GM19468 (cell line): Measurements from ENCODE around the gene KIDINS220.
"Not testable (repeated sequence)": the region's sequence is repeated elsewhere in the genome, so short reads cannot be mapped to it uniquely, and the experiment has no call there.

Experiments used
- ATAC-seq: cut with Tn5 transposase; IDR thresholded peaks from one replicate; pipeline ENCODE4 v1.9.1; 2021; ENCODE audit warnings: mild to moderate bottlenecking, moderate library complexity, moderate number of reproducible peaks; ENCODE audit not compliant: unreplicated experiment; ENCODE audit errors: extremely low read depth

The KIDINS220 gene

DNA sequence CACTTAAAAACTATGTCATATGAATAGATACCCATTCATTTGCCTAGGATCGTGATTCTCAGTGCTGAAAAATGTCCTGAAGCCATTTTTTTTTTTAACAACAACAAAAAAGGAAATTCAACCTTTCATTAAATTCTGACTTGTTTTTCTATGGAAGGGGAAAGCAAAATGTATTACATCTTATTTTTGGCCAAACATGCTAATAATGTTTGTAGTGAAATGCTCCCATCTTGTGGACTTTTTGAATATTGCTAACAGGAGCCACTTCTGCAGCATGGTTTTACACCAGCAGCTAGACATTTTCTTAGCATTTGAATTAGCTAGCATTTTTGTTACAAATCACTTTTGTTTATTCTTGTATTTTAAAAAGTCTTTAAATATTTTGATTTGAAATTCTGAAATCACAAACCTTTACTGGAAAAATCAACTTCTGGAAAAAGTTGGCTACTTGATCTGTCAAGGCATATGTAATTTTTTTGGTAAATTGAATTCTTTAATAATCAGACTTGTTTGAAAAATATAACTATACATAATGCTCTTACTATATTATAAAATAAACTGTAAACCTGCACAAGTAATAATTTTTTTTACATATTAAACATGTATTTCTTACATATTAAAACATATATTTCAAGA, 75.8 kb downstream of the KIDINS220 start:
- no peak for ATAC-seq

DNA sequence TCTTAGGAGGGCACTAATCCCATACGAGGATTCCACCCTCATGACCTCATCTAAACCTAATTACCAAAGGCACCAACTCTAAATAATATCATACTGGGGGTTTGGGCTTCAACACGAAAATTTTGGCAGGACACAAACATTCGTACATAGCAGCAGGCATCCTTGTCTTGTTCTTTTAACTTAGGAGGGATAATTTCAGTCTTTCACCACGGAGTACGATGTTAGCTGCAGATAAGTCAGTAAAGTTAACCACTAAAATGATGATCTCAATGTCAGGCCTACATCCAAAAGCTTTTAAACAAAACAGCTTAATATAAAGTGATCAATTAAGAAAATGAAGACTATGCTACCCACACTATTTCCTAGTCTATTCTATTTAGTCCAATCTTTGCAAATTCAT, 80.7 kb downstream of the KIDINS220 start:
- ATAC-seq: no peak

DNA sequence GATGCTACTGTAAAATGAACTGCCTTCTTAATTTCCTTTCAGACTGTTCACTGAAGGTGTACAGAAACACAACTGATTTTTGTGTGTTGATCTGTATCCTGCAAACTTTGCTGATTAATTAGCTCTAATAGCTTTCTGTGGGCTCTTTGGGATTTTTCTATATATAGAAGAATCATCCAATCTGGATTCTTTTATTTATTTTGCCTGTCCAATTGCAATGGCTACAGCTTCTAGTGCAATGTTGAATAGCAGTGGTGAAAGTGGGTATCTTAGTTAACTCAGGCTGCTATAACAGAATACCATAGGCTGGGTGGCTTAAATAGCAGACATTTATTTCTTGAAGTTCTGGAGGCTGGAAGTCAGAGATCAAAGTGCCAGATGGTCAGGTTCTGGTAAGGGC, 81.2 kb downstream of the KIDINS220 start:
- ATAC-seq: no peak

DNA sequence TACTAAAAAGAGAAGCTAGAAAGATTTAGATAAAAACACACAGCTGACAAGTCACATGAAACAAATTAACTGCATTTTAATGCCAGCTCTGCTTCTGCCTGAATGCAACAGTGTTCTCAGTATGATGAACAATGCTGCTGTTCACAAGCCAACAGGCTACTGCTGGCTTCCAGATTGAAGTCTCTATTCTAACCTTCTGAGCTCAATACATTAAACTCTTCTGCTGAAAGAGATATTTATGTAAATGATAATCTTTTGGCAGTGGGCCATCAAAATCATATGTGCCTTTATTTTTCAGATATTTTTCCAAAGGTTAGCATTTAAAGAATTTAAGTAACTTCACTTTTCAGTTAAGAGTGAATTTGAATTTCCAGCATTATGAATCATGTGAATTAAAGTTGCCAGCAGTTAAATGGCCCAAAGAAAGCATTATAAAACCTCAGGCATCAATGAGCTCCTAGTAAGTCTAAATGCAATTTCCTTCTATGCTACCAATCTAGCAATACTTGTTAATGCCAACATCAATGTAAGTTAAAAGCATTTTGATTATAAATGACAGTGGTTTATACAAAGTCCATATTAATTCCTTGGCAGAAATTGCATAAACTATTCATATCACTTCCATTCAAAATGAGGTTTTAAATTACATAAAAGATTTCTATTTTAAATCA, 83.2 kb downstream of the KIDINS220 start:
- no peak for ATAC-seq

DNA sequence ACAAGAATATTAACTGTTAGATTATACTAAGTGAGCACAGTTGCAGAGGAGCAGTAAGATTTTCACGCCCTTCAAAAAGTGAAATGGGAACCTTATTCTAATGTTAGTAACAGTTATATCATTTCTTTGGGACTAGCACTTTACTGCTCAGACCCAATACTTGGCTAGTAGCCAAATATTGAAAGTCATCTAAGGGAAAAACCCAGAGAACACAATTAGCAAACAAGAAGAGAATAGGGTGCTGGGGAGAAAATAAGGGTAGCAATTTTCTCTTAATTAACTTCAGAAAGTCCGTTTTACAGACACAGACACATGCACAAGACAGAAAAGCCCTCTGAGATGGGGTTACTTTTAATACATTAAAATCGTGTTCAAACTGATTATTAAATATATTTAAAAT, 83.8 kb downstream of the KIDINS220 start:
- ATAC-seq: no peak

DNA sequence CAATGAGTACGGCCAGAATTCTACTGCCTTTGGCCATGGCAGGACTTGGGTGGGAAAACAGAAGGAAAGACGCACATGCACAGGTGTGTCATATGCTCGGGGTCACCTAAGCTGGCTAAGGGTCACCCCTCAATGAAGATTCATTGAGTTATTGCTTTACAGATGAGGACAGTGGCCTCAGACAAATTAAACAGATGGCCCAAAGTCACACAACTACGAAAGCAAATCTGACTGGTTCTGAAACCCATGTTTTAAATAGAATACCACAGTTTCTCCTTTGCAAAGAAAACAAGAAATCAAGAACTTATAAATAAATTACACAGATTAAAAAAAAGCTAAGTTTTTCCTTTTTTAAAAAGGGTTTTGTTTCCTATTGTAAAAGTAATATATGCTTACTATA, 85.0 kb downstream of the KIDINS220 start:
- ATAC-seq: no peak

DNA sequence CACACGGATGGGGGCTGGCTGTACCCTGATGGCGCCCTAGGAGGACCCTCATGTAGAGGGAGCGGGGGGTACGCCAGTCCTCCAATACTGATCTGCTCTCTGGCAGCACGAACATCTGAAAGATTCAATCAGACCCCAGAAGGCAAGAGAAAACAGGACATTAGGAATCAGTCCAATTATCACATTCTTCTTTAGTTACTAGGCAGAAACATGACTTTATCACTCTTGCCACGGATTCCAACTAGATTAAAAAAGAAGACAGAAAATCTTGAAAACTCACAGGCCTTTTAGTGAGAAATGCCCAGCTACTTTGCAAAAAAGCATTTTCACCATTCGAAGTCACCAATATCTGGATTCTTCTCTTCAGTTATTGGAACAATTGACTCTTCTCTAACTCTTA, 87.2 kb downstream of the KIDINS220 start:
- no peak for ATAC-seq

- ATAC-seq: no peak
Measured at GRCh38 chr2:8743261-8743660, 94.2 kb downstream of the KIDINS220 start.

DNA sequence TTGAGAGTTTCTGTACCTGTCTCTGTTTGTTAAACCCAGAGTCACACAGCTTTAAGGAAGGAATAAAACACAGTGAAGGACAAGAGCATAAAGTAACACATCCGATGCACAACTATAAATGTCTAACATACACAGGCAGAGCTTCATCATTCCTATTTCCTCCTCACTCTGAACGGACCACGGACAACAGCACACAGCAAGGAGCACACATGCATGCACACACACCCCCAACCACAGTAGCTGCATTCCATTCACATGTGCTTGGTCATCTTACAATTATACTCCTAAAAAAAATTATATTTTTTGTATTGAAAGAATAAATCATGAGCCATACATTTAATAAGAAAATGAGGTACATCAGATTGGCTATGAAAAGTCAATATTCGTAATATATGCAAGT, 97.3 kb downstream of the KIDINS220 start:
- ATAC-seq: no peak

DNA sequence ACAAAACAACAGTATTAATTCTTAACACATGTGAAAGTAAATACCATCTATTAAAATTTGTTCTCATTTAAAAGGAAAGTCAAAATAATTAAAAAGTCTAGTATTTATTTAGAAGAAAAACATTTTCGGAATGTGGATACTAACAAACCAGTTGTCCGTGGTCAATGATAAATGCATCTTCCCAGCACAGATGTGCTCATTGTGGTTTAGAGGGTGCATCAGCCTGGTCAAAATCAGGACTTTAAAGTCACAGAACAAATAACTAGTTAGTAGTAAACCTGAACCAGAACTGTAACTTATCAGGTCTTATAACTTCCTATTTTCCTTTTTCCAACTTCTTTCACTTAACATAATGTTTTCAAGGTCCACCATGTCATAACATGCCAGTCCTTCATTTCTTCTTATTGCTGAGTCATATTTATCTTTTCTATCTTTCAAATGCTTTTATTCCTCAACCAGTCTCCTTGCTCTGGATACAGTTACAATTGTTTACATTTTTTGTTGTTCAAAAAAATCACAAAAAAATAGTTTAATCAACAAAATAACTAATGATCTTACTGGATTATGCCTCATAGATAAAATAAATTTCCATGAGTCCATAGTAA, 99.7 kb downstream of the KIDINS220 start:
- ATAC-seq: no peak

GRCh38 chr2:8732601-8733000, 104.8 kb downstream of the KIDINS220 start:
- no peak for ATAC-seq

DNA sequence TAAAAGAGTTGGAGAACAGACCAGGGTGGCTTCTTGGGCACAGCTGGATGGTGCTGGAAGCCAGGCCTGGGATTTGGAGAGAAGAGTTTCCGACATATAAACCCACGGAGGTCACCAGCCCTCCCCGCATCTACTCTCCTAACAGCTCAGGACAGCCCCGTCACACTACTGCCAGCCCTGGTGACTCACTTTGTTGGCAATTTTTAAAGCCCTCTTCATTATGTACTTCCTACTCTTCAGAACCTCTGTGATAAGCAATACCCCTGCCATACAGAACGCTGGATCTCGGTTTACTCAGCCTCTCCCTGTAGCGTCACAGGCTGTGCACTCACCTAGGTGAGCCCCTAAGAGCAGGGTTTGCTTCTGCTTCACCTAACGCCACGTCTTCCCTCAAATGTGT, 107.5 kb downstream of the KIDINS220 start:
- ATAC-seq: no peak

DNA sequence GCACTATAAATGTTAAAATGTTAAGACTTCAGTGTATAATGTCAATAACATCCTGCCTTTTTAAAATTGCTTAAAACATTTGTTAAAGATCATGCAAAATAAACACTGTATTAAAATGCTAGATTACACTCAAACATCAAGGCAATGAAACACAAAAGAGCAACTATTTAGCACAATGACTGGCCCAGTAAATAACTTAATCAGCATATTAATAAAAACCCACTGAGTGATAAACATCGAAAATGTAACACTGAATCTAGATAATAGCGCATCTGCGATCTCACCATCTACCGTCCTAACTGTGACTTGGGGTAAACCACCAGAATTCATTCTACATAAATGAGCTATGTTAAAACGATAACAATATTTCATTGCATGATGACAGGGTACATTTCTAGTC, 108.3 kb downstream of the KIDINS220 start:
- not testable (repeated sequence) for ATAC-seq

DNA sequence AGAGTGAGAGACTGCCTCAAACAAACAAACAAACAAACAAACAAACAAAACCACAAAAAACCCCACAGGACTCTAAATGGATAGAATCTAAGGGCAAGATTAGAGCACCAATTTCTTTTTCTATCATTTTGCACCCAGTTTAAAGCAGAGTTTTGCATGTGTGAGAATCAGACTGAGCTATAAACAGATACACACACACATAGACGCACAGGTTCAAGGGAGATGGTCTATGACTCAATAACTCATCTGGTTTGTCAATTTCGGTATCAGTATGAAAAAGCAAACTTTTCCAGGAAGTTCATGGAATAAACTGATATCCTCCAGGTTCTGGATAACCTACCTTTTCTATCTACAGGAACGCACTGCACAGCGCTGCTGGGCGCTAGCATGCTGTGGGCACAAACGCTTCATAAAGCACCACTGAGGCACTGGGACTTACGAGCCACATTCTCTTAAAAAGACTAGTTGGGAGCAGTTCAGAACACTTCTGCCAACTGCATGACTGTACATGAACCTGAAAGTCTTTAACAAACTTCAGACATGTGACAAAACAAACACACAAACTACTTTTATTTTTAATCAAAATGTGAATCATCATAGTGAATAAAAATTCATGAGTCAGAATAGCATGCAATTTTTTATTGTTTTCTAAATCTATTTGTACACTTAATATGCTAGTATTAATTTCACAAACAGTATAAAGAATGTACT, 109.0 kb downstream of the KIDINS220 start:
- no peak for ATAC-seq

DNA sequence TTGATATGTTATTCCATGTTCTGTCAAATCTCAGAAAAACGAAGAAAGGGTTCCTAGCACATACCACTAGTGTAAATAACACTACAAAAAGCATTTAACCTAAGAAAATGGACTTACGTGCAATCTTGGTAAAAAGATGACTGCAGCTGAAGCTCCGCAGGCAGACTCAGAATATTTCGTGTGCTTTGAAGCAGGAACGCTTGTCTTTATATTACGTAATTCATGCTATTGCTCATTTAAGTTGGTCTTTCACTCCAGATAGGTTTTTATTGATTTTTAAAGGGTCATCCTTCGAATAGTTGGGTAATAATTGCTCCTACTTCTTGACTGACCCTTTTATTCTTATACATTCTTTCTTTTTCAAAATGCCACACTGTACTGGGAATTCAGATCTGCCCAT, 111.6 kb downstream of the KIDINS220 start:
- ATAC-seq: no peak

DNA sequence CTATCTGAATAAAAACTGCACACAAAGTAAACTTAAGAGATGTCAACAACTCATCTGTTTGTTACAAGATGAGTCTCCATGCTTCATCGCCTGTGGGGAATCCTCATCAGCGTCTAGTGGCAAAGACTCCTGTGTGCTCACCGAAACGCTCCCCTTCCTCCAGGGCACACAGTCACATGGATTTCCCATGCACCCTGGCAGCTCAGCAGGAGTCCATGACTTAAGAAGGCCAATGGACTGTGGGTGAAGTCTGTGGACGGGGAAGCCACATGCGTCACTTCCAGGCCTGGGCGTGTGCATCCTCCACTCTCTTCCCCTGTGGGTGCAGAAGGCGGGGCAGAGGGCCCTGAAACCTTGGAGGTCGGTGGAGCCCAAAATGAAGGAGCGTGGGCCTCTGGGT, 114.4 kb downstream of the KIDINS220 start:
- no peak for ATAC-seq

GRCh38 chr2:8721410-8721809, 116.0 kb downstream of the KIDINS220 start:
- no peak for ATAC-seq

DNA sequence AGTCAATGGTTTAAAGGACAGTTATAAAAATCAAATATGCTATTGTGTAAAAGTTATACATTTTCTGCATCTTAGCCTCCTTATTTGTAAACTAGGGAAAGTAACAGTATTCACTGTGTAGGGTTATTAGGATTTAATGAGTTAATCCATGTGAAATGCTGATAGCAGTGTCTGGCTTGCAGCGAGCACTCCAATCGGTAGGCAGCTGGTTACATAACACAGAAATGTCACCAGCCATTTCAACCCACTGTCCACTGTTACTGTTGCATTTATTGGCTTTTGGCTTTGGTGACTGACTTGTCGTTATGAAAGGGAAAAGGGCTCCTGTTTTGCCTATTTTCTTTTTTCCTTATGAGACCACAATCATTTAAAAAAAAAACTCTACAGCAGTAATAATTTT, 116.7 kb downstream of the KIDINS220 start:
- ATAC-seq: no peak

GRCh38 chr2:8719528-8719927, 117.9 kb downstream of the KIDINS220 start:
- ATAC-seq: no peak

DNA sequence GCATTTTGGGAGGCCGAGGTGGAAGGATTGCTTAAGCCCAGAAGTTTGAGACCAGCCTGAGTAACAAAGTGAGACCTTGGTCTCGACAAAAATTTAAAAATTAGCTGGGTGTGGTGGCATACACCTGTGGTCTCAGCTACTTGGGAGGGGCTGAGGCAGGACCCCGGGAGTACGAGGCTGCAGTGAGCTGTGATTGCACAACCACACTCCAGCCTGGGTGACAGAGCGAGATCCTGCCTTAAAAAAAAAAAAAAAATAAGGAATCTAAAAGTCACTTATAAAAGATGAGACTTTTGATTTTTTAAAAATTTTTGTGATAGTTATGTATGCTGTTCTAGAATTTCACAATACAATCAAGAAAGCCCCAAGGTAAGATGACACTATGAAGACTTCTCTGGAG, 122.4 kb downstream of the KIDINS220 start:
- ATAC-seq: no peak

DNA sequence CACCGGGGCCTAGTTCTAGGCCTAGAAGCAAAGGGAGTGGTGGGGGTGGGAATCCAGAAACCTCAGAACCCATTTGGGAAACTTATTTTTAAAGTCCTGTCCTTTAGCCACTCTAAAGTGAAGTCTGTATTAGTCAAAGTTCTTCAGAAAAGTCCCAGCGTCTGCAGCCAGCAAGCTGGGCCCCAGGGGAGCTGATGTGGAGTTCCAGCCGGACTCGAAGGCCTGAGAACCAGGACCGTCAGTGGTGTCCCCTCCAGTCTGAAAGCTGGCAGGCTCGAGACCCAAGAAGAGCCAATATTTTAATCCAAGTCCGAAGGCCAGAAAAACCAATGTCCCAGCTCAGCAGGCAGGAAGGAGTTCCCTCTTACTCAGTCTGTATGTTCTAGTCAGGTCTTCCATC, 123.1 kb downstream of the KIDINS220 start:
- ATAC-seq: no peak
